HG03432 (cell line): ENCODE data around the gene SCUBE3.

ENCODE experiments used
- ATAC-seq: cut with Tn5 transposase; IDR thresholded peaks from one replicate; pipeline ENCODE4 v1.9.1; 2021; ENCODE audit warnings: mild to moderate bottlenecking, moderate library complexity; ENCODE audit not compliant: unreplicated experiment

Gene SCUBE3

GRCh38 chr6:35237476-35237875, 23.7 kb downstream of the SCUBE3 start:
- no peak for ATAC-seq

DNA sequence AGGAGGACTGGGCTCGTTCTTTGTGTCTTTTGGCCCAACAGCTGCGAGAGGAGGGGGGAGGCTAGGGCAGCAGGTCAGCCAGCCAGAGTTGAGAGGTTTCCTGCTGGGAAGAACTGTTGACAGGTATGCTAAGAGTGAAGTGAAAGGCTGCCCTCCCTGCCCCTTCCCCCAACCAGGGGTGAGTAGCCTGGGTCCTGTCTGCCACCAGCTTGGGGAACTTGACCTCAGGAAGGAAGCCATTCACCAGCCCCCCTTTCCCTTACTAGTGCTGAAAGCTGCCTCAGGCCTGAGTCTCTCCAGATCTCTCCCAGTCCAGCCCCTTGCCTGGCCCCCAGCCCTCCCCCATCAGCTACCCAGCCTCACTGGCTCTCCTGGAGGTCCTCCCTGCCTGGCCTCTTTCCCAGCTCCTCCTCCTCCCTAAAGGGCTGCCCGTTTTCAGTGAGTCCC, 25.1 kb downstream of the SCUBE3 start:
- ATAC-seq = no peak

- no peak for ATAC-seq
Measured at GRCh38 chr6:35239581-35239980, 25.8 kb downstream of the SCUBE3 start.

DNA sequence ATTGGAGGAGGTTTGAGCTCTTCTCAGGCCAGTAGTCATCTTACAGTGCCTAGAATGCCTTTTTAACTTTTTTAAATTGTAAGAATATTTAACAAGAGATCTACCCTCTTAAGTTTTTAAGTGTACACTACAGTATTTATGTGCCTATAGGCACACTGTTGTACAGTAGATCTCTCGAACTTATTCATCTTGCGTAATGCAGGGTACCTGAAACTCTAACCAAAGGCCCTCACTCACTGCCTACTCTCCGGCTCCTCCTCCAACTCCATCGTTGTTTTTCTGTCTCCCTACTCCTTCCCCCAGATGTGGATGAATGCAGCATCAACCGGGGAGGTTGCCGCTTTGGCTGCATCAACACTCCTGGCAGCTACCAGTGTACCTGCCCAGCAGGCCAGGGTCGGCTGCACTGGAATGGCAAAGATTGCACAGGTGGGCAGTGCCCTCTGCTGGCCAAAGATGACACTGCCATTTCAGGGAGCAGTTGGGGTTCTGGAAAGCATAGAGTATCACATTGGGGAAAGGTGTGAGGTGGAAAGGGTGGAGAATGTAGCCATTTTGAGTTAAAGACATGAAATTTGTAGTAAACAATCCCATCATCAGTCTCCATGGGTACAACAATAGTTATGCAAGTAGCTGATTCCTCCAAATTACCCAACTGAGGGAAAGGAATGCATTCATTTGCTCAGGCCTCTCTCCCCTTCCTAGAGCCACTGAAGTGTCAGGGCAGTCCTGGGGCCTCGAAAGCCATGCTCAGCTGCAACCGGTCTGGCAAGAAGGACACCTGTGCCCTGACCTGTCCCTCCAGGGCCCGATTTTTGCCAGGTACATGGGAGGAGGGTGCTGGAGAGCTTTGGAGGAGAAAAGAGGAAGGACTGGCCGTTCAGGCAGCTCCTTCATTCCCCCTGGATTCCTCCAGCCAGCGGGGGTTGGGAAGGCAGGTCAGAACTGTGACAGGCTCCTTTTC, 27.4 kb downstream of the SCUBE3 start:
- peak; percentile 52 for ATAC-seq

- ATAC-seq = no peak
Measured at GRCh38 chr6:35242486-35242885, 28.7 kb downstream of the SCUBE3 start.

- no peak for ATAC-seq
Measured at GRCh38 chr6:35242906-35243305, 29.1 kb downstream of the SCUBE3 start.

DNA sequence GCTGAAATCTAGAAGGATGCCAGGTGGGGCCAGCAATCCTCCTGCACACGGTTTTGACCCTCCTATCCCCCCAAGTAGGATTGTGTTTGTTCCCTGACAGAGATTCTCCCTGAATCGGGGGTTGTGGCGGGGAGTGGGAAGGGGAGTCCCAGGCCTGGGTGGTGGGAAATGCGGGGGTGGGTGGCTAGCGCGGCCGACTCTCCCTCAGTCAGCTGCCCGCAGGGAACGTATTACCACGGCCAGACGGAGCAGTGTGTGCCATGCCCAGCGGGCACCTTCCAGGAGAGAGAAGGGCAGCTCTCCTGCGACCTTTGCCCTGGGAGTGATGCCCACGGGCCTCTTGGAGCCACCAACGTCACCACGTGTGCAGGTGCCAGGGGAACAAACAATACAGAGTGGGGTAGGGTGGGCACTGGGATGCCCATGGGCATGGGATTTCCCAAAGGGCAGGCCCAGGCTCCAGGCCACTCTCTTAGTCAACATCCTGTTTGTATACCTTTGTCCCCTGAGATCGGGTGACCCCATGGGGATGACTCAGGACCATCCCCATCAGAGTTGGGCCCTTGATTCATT, 29.7 kb downstream of the SCUBE3 start:
- ATAC-seq = no peak

DNA sequence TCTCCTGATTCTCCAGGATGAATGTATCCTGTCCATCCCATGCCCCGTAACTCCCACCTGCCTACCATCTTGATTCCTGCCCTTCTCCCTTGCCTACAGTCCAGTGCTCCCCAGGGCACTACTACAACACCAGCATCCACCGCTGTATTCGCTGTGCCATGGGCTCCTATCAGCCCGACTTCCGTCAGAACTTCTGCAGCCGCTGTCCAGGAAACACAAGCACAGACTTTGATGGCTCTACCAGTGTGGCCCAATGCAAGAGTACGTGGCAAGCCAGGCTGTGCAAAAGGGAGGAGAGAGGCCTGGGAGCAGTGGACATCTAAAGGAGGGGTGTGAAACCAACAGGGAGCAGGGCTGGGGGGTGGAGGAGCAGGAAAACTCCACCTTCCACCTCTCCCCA, 30.8 kb downstream of the SCUBE3 start:
- no peak for ATAC-seq

GRCh38 chr6:35247642-35248231, 34.0 kb downstream of the SCUBE3 start:
- ATAC-seq = no peak

DNA sequence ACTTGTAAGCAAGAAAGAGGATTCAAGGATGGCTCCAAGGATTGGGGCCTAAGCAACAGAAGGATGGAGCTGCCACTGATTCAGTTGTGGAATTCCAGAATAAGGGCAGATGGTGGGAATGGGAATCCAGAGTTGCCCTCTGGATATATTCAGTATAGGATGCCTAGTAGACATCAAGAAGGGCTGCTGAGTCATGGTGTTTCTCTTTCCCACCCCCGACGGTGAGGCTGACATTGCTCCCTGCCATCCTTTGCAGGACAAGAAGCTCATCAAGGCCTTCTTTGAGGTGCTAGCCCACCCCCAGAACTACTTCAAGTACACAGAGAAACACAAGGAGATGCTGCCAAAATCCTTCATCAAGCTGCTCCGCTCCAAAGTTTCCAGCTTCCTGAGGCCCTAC, 34.5 kb downstream of the SCUBE3 start:
- ATAC-seq = no peak

- ATAC-seq = no peak
Measured at GRCh38 chr6:35248965-35249364, 35.2 kb downstream of the SCUBE3 start.

GRCh38 chr6:35251949-35252348, 38.2 kb downstream of the SCUBE3 start:
- ATAC-seq = no peak

DNA sequence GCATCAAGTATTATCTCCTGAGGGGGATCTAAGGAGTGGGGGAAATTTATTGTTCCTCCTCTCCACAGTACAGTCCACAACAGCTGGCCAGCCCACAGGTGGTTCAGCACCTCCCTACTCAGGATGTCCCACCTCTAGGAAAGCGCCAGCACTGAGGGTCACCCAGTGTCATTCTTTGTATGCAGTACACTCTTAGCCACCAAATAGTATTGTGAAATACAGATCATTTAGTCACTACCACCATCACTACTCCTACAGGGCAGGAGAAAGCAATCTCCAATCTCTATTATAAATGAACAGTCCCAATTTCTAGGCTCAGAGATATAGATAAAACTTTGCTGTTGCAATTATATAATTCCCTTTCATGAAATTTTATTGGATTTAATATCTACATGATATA, 39.5 kb downstream of the SCUBE3 start:
- ATAC-seq = no peak

GRCh38 chr6:35258336-35258735, 44.6 kb downstream of the SCUBE3 start:
- ATAC-seq = no peak

GRCh38 chr6:35258858-35259193, 45.1 kb downstream of the SCUBE3 start:
- ATAC-seq = peak; percentile 13

- peak; percentile 88 for ATAC-seq
Measured at GRCh38 chr6:35259194-35259947, 45.6 kb downstream of the SCUBE3 start, which contains the start of gene ZNF76. TSS of gene ZNF76 (plus strand) at chr6:35259735. CDS start at chr6:35281152, 21,417 bp downstream.

- peak; percentile 41 for ATAC-seq
Measured at GRCh38 chr6:35259948-35260590, 46.3 kb downstream of the SCUBE3 start.

DNA sequence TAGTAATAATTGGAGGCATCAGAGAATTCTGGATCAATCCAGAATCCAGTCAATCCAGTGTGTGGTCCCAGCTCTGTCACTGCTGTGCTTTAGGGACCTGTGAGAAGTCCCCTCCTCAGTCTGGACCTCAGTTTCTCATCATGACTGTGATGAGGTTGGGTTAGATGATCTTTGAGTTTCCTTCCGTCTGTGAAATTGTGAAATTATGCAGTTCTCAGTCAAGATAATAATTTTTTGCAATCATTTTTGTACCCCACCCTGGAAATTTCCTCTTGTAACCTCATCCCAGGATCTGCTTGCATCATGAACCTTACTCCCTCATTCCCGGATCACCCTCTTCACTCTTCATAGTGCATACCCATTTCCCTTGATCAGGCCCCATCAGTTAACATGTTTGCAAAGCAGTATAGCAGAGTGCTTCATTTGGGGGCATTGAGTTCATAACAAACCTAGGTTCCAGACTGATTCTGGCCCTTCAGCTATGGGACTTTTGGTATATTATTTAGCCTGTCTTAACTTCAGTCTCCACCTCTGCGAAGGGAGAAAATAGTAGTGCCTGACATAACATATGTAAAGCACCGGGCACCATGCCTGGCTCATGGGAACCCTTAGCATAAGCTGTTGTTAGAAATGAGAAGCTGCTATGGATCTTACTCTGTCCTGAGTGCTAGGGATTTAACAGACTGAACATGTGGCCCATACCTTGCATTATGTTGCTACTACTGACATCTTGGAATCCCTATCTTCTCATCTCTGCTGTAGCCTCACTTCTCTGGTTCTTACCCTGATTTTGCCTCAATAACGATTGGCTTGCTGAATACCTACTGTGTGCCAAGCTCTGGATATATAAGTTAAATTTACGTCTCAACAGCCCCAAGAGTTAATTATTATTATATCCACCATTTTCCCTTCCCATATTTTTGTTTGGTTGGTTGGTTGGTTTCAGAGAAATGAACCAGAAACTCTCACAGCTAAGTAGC, 47.1 kb downstream of the SCUBE3 start:
- no peak for ATAC-seq

DNA sequence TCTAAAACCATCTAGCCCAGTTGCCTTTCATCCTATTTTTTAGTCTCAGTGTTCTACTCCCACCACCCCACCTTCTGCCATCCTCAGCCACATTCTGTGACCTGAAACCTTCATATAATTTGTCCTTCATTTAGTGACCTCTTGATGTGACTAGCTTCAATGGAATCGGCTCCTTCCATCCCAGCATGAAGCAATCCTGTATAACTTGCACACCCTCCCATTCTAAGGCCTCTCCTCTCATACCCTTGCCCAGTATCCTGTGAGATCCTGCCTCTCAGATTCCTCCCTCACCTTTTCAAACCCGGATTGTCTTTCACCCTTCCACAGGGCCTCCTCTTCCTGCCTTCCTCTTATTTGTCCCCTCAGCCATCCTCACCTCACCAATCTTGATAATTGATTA, 48.8 kb downstream of the SCUBE3 start:
- ATAC-seq = no peak
